Naive thymus-derived CD8-positive, alpha-beta T cell (primary cell): ENCODE results near the gene INPP5K. TPM values are rescaled to one million over a fixed set of nuclear protein-coding genes. Genes with fewer than 3 reads are reported as not detected.

Experiments used
- ATAC-seq, 2 donors: fragments of 150-1000 bp; cut with Tn5 transposase in 1 of 2; sonication (Bioruptor Pico), chemical (Tn5 transposase) in 1 of 2; 1 replicate in 1 of 2; 2 replicates in 1 of 2; pipeline ENCODE4 v1.10.0; 2021; ENCODE audit warnings: mild to moderate bottlenecking in 2 of 2, moderate library complexity in 2 of 2
- POLR2A ChIA-PET: fragments of 350-600 bp; sonication (Branson Sonifier 250); formaldehyde crosslinking; loops from one replicate; lab custom pipeline; 2021; ENCODE audit warnings: antibody characterized with exemption; lab: Charles Lee
- DNase-seq, 10 donors: peaks; one replicate each; pipeline versions ENCODE4 v3.0.0 to v3.0.0-alpha.2; 2020 to 2022
- H3K27ac Mint-ChIP-seq, 10 donors: one replicate each; pipeline ENCODE4 v1.8.0; 2020 to 2022; ENCODE audit warnings: mild to moderate bottlenecking in 10 of 10, mixed read lengths in 10 of 10, moderate library complexity in 4 of 10, inconsistent platforms in 1 of 10
- H3K27me3 Mint-ChIP-seq, 5 donors: one replicate each; pipeline ENCODE4 v1.8.0; 2021 to 2022; ENCODE audit warnings: mixed read lengths in 5 of 5
- H3K36me3 Mint-ChIP-seq, 3 donors: one replicate each; pipeline ENCODE4 v1.8.0; 2020 to 2022; ENCODE audit warnings: mixed read lengths in 3 of 3, mild to moderate bottlenecking in 2 of 3, inconsistent platforms in 1 of 3
- H3K4me1 Mint-ChIP-seq, 4 donors: one replicate each; pipeline ENCODE4 v1.8.0; 2021 to 2022; ENCODE audit warnings: mixed read lengths in 4 of 4
- H3K4me3 Mint-ChIP-seq, 10 donors: one replicate each; pipeline ENCODE4 v1.8.0; 2020 to 2022; ENCODE audit warnings: mild to moderate bottlenecking in 10 of 10, mixed read lengths in 10 of 10, moderate library complexity in 6 of 10, inconsistent platforms in 1 of 10
- H3K9me3 Mint-ChIP-seq, 9 donors: one replicate each; pipeline ENCODE4 v1.8.0; 2020 to 2022; ENCODE audit warnings: mixed read lengths in 9 of 9, mild to moderate bottlenecking in 3 of 9, inconsistent platforms in 1 of 9, moderate library complexity in 1 of 9
- polyA plus RNA-seq, 3 donors: library from polyadenylated mRNA; unstranded; fragments of 300-500 nt; fragmentation: Illumina TruSeq; gene quantifications; one replicate each; pipeline ENCODE4 v1.2.3, GENCODE V29; 2021
- total RNA-seq, 8 experiments: library from RNA in 2 of 8; stranded (reverse) in 2 of 8; gene quantifications; one replicate each; pipeline ENCODE4 v1.2.3 and lab custom pipeline; 2021 to 2026

Gene INPP5K
- total and polyA plus RNA-seq, 5 experiments from 2014 or later: 62.0 to 93.8 (median 75.4) TPM

DNA sequence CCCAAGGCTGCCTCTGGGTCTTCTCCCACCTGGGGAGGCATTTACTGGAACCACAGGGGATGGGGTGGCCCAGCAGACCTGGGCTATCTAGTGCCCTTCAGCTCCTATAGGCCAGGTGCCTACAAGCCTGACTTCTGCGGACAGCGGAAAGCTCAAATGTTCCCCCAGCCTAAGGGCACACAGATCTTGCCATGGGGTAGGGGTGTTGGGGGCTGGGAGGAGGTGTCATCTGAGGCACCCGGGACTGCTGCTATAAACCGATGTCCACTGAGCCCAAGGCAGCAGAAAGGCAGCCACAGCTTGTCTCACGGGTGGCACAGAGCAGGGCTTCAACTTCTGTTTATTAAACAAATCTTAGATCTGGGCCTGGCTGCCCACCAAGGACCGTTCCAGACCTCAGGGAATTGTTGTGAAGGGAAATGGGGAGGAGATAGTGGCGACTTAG, 27.6 kb downstream of the INPP5K start:
- Mint-ChIP-seq H3K4me3 (peak overlapping the region; percentile 71 to 85 (median 82)), H3K27ac (peak overlapping the region in 7 of 10 donors; percentile 48 to 91 (median 72)), H3K4me1 (peaks cover 17 to 53% (median 47%) of the 10 kb centered on the region in 4 donors), H3K36me3 (no peaks in the 10 kb centered on the region), H3K27me3 (no peaks in the 10 kb centered on the region), H3K9me3 (no peaks in the 10 kb centered on the region)
- DNase-seq: no peak
- no peak for ATAC-seq
- POLR2A ChIA-PET: interaction anchor here (1.4 to 3.1 kb wide), 2 partner anchors 27 to 97 kb away, joined by 4 to 38 read pairs; partner anchors contain the start of gene INPP5K

GRCh38 chr17:1487939-1488825, 28.2 kb downstream of the INPP5K start:
- POLR2A ChIA-PET: interaction anchor here (0.7 to 3.1 kb wide), 9 partner anchors 8 to 913 kb away, joined by 3 to 38 read pairs (median 3); partner anchors contain the start of genes CRK, INPP5K and SLC43A2
- Mint-ChIP-seq H3K27ac (peak overlapping the region; percentile 47 to 91 (median 80)), H3K36me3 (no peaks in the 10 kb centered on the region), H3K4me3 (peak overlapping the region; percentile 80 to 90 (median 86)), H3K4me1 (peaks cover 16 to 50% (median 43%) of the 10 kb centered on the region in 4 donors), H3K9me3 (no peaks in the 10 kb centered on the region), H3K27me3 (no peaks in the 10 kb centered on the region)
- ATAC-seq (peak; percentile 18 to 37), DNase-seq (peak; percentile 52 to 79 (median 70))

DNA sequence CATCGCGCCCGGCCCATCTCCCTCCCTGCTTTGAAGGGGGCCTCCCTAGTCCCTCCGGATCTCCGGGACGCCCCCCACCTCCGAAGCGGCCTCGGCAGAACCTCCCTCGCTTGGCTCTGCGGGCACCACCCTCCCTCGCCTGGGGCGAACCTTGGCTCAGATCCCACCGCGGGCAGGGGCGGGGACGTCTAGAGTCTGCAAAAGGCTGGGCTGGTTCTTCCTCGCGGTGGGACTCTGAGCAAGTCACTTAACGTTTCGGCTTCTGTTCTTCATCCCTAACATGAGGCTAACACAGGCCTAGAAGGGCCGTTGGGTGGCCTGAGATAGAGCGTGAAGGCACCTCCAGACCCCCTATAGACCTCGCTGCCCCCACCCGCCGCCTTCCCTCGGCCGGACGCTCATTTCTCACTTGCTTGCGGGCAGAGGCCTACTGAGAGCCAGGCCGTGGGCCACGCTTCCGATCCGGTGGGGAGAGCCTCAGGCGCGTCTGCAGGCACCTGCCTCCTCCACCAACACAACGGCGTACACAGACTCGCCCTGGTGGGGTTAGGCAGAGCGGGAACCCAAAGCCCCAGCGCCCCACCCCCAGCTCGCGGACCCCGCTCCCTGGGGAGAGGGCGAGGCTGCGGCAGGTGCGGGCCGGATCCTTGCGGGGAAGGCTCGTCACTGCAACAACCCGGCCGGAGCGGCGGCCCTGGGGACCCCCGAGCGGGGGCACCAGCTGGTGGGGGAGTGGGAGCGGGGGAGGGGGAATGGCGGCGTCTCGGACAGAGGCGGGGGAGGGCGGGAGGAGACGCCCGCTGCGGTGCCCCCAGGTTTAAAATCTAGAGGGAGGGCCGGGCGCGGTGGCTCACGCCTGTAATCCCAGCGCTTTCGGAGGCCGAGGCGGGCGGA, 29.4 kb downstream of the INPP5K start:
- Mint-ChIP-seq H3K4me1 (peaks cover 15 to 45% (median 37%) of the 10 kb centered on the region in 4 donors), H3K9me3 (no peaks in the 10 kb centered on the region), H3K27me3 (no peaks in the 10 kb centered on the region), H3K36me3 (no peaks in the 10 kb centered on the region), H3K27ac (peak overlapping the region; percentile 82 to 95 (median 91)), H3K4me3 (peak overlapping the region; percentile 80 to 91 (median 88))
- peak; percentile 54 to 56 for ATAC-seq
- peak; percentile 65 to 90 (median 75) for DNase-seq
- POLR2A ChIA-PET: interaction anchor here (0.5 to 3.1 kb wide), 12 partner anchors 10 to 915 kb away, joined by 3 to 38 read pairs (median 3); partner anchors contain the start of genes CRK, INPP5K and SLC43A2

- peak overlapping the region in 8 of 10 donors; percentile 77 to 91 (median 86) for H3K4me3 Mint-ChIP-seq
- no peaks in the 10 kb centered on the region for H3K9me3 Mint-ChIP-seq
- H3K27me3 Mint-ChIP-seq: no peaks in the 10 kb centered on the region
- POLR2A ChIA-PET: interaction anchor here (0.9 to 1.4 kb wide), 2 partner anchors 12 to 30 kb away, joined by 3 read pairs; no protein-coding TSS in a partner anchor
- peaks cover 10 to 40% (median 30%) of the 10 kb centered on the region in 4 donors for H3K4me1 Mint-ChIP-seq
- ATAC-seq: peak; percentile 34 to 40
- peak in 8 of 10 donors; percentile 23 to 63 (median 50) for DNase-seq
- no peaks in the 10 kb centered on the region for H3K36me3 Mint-ChIP-seq
- H3K27ac Mint-ChIP-seq: peak overlapping the region in 2 of 10 donors; percentile 76 to 93
Observed at GRCh38 chr17:1485423-1486376, 30.7 kb downstream of the INPP5K start.

DNA sequence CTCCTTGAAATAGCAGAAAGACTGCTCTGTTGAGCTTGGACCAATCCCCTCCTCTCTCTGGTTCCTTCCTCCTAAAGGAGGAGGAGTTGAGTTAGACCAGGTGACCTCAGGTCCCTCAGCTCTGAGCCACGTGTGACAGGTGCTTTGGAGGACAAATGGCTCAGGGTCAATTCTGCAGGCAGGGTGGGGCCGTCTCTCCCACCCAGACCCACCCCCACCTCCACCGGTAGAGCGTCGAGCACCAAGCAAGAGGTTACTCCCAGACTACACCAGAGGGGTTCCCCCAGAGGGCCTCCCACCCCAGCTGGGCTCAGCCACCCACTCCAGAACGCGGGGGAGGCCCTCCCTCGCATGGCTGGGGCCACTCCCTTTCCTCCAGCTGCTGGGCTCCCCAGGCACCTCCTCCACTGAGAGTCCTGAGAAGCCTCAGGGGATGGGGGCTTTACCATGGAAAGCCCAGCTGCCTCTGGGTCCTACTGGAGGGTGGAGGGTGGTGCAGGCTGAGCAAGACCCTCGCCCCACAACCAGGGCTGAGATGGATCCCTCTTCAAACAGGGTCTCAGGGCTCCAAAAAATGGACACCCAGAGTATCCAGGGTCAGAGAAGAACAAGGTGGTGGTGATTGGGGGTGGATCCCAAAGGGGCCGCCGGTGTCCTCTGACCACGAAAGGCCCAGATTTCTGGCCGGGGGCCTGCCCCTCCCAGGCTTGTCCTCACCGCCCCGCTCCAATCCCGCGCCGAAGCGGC, 31.6 kb downstream of the INPP5K start:
- H3K36me3 Mint-ChIP-seq: no peaks in the 10 kb centered on the region
- peak; percentile 29 to 61 for ATAC-seq
- peak in 9 of 10 donors; percentile 36 to 76 (median 53) for DNase-seq
- peaks cover 7 to 32% (median 24%) of the 10 kb centered on the region in 4 donors for H3K4me1 Mint-ChIP-seq
- H3K4me3 Mint-ChIP-seq: peak overlapping the region; percentile 67 to 89 (median 81)
- peak overlapping the region in 8 of 10 donors; percentile 65 to 87 (median 78) for H3K27ac Mint-ChIP-seq
- H3K27me3 Mint-ChIP-seq: no peaks in the 10 kb centered on the region
- POLR2A ChIA-PET: interaction anchor here (0.7 to 0.9 kb wide), 2 partner anchors 29 to 31 kb away, joined by 3 read pairs; partner anchors contain the start of gene CRK
- no peaks in the 10 kb centered on the region for H3K9me3 Mint-ChIP-seq

DNA sequence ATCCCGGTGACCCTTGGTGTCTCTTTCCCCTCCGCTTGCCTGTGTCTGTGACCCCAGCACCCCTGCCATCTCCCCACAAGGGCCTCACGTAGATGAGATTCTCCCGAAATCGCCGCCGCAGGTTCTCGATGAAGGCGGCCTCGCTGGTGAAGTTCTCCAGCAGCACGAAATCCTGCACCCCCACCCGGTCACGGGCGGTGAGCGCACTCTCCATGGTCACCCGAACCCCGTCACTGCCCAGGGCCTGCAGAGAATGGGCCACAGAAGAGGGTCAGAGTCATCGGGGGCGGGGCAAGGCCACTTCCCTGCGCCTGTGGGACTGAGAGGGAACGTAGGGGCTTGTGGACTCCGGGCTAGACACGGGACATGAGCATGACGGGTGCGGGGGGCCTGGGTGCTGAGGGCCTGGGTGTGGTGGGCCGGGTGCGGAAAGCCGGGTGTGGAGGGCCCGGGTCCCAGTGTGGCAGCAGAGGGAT, 32.3 kb downstream of the INPP5K start:
- H3K4me1 Mint-ChIP-seq: peaks cover 7 to 27% (median 21%) of the 10 kb centered on the region in 4 donors
- H3K9me3 Mint-ChIP-seq: no peaks in the 10 kb centered on the region
- ATAC-seq (no peak), DNase-seq (no peak)
- peak overlapping the region in 5 of 10 donors; percentile 21 to 81 (median 61) for H3K27ac Mint-ChIP-seq
- H3K27me3 Mint-ChIP-seq: no peaks in the 10 kb centered on the region
- H3K36me3 Mint-ChIP-seq: no peaks in the 10 kb centered on the region
- H3K4me3 Mint-ChIP-seq: peak overlapping the region in 8 of 10 donors; percentile 7 to 82 (median 70)
- POLR2A ChIA-PET: interaction anchor here (0.7 kb wide), 2 partner anchors 24 to 28 kb away, joined by 3 read pairs; partner anchors contain the start of gene CRK

GRCh38 chr17:1482680-1483079, 33.7 kb downstream of the INPP5K start:
- no peaks in the 10 kb centered on the region for H3K9me3 Mint-ChIP-seq
- ATAC-seq: no peak
- peaks cover 5 to 20% (median 15%) of the 10 kb centered on the region in 4 donors for H3K4me1 Mint-ChIP-seq
- H3K36me3 Mint-ChIP-seq: no peaks in the 10 kb centered on the region
- H3K4me3 Mint-ChIP-seq: peak overlapping the region in 1 of 10 donors; percentile 39
- POLR2A ChIA-PET: no interaction called here
- DNase-seq: no peak
- H3K27ac Mint-ChIP-seq: no peak overlapping the region
- no peaks in the 10 kb centered on the region for H3K27me3 Mint-ChIP-seq

- H3K4me3 Mint-ChIP-seq: no peak overlapping the region
- peaks cover under 1 to 15% (median 8%) of the 10 kb centered on the region in 4 donors for H3K4me1 Mint-ChIP-seq
- H3K27ac Mint-ChIP-seq: peak overlapping the region in 4 of 10 donors; percentile 34 to 59 (median 42)
- H3K27me3 Mint-ChIP-seq: no peaks in the 10 kb centered on the region
- H3K36me3 Mint-ChIP-seq: no peaks in the 10 kb centered on the region
- H3K9me3 Mint-ChIP-seq: no peaks in the 10 kb centered on the region
- DNase-seq (no peak), ATAC-seq (no peak)
- POLR2A ChIA-PET: interaction anchor here (0.7 to 1.0 kb wide), 2 partner anchors 19 to 225 kb away, joined by 3 read pairs; no protein-coding TSS in a partner anchor
Observed at GRCh38 chr17:1481736-1482135, 34.7 kb downstream of the INPP5K start.

GRCh38 chr17:1480747-1481465, 35.5 kb downstream of the INPP5K start:
- POLR2A ChIA-PET: interaction anchor here (0.7 to 1.0 kb wide), 2 partner anchors 18 to 224 kb away, joined by 3 read pairs; no protein-coding TSS in a partner anchor
- Mint-ChIP-seq H3K36me3 (no peaks in the 10 kb centered on the region), H3K4me3 (no peak overlapping the region), H3K9me3 (no peaks in the 10 kb centered on the region), H3K27ac (peak overlapping the region in 3 of 10 donors; percentile 27 to 74 (median 36)), H3K27me3 (no peaks in the 10 kb centered on the region), H3K4me1 (peaks cover 0 to 15% (median 7%) of the 10 kb centered on the region in 4 donors)
- no peak for ATAC-seq
- no peak for DNase-seq

- POLR2A ChIA-PET: interaction anchor here (0.5 kb wide), 1 partner anchor 148 kb away, joined by 3 read pairs; no protein-coding TSS in a partner anchor
- ATAC-seq: no peak
- Mint-ChIP-seq H3K27ac (no peak overlapping the region), H3K9me3 (no peaks in the 10 kb centered on the region), H3K4me3 (no peak overlapping the region), H3K27me3 (no peaks in the 10 kb centered on the region), H3K4me1 (peaks cover 6 to 15% (median 9%) of the 10 kb centered on the region in 4 donors), H3K36me3 (no peaks in the 10 kb centered on the region)
- DNase-seq: no peak
Observed at GRCh38 chr17:1478418-1478817, 38.0 kb downstream of the INPP5K start.
